Trophoblast cell (in vitro differentiated cells and primary cell): ENCODE results near the gene GPR61.

Source experiments
- DNase-seq, 2 donors: peaks; one replicate each; pipeline ENCODE4 v3.0.0-alpha.2; 2016
- H2AFZ ChIP-seq: 2 replicates; pipeline ENCODE4 v1.6.1; 2013; ENCODE audit warnings: low read length, moderate library complexity, mild to moderate bottlenecking; ENCODE audit not compliant: insufficient read depth, poor library complexity
- H2AK5ac ChIP-seq: 2 replicates; pipeline ENCODE4 v1.6.1; 2013; ENCODE audit warnings: mild to moderate bottlenecking, low read length
- H2BK120ac ChIP-seq: 2 replicates; pipeline ENCODE4 v1.6.1; 2013; ENCODE audit warnings: low read length, mild to moderate bottlenecking, moderate library complexity; ENCODE audit not compliant: insufficient read depth, poor library complexity
- H2BK12ac ChIP-seq: 2 replicates; pipeline ENCODE4 v1.6.1; 2013; ENCODE audit warnings: mild to moderate bottlenecking, low read length, moderate library complexity
- H2BK5ac ChIP-seq: 2 replicates; pipeline ENCODE4 v1.6.1; 2013; ENCODE audit warnings: low read length, low read depth, moderate library complexity, mild to moderate bottlenecking; ENCODE audit not compliant: poor library complexity
- H3K14ac ChIP-seq: 2 replicates; pipeline ENCODE4 v1.6.1; 2013; ENCODE audit warnings: mild to moderate bottlenecking, low read length
- H3K18ac ChIP-seq: 2 replicates; pipeline ENCODE4 v1.6.1; 2013; ENCODE audit warnings: mild to moderate bottlenecking, low read length
- H3K23ac ChIP-seq: 2 replicates; pipeline ENCODE4 v1.6.1; 2013; ENCODE audit warnings: low read length
- H3K27ac ChIP-seq: 2 replicates; pipeline ENCODE4 v1.5.1; 2013; ENCODE audit warnings: low read depth, mild to moderate bottlenecking, inconsistent platforms, low read length, moderate library complexity
- H3K27me3 ChIP-seq: 2 replicates; pipeline ENCODE4 v1.6.1; 2013; ENCODE audit warnings: inconsistent platforms, mild to moderate bottlenecking, low read length, moderate library complexity; ENCODE audit not compliant: insufficient read depth
- H3K36me3 ChIP-seq, 2 experiments: 1 replicate in 1 of 2; 2 replicates in 1 of 2; pipeline ENCODE4 v1.6.1; 2013; ENCODE audit warnings: low read length in 2 of 2, mild to moderate bottlenecking in 2 of 2, moderate library complexity in 1 of 2; ENCODE audit not compliant: insufficient read depth in 2 of 2, control insufficient read depth in 1 of 2
- H3K4ac ChIP-seq: 2 replicates; pipeline ENCODE4 v1.6.1; 2013; ENCODE audit warnings: low read depth, mild to moderate bottlenecking, low read length, moderate library complexity
- H3K4me1 ChIP-seq, 2 experiments: 1 replicate in 1 of 2; 2 replicates in 1 of 2; pipeline ENCODE4 v1.6.1; 2013; ENCODE audit warnings: low read length in 2 of 2, mild to moderate bottlenecking in 2 of 2, moderate library complexity in 1 of 2; ENCODE audit not compliant: insufficient read depth in 2 of 2, control insufficient read depth in 1 of 2
- H3K4me2 ChIP-seq: 2 replicates; pipeline ENCODE4 v1.6.1; 2013; ENCODE audit warnings: inconsistent platforms, mild to moderate bottlenecking, low read length, moderate library complexity
- H3K4me3 ChIP-seq: 2 replicates; pipeline ENCODE4 v1.5.1; 2013; ENCODE audit warnings: mild to moderate bottlenecking, low read depth, low read length, inconsistent platforms
- H3K79me1 ChIP-seq: one replicate; pipeline ENCODE4 v1.6.1; 2013; ENCODE audit warnings: low read length
- H3K79me2 ChIP-seq: 2 replicates; pipeline ENCODE4 v1.6.1; 2013; ENCODE audit warnings: low read length, mild to moderate bottlenecking; ENCODE audit not compliant: control insufficient read depth, insufficient read depth, poor library complexity
- H3K9ac ChIP-seq: 2 replicates; pipeline ENCODE4 v1.6.1; 2013; ENCODE audit warnings: mild to moderate bottlenecking, low read length
- H3K9me3 ChIP-seq: 2 replicates; pipeline ENCODE4 v1.6.1; 2013; ENCODE audit warnings: low read depth, mild to moderate bottlenecking, control low read depth, inconsistent platforms, low read length; ENCODE audit not compliant: insufficient read depth
- H4K12ac ChIP-seq: 2 replicates; pipeline ENCODE4 v1.6.1; 2013; ENCODE audit warnings: low read depth, mild to moderate bottlenecking, low read length, moderate library complexity
- H4K8ac ChIP-seq: 2 replicates; pipeline ENCODE4 v1.6.1; 2013; ENCODE audit warnings: low read depth, mild to moderate bottlenecking, low read length, moderate library complexity
- H4K91ac ChIP-seq: one replicate; pipeline ENCODE4 v1.6.1; 2013; ENCODE audit warnings: low read depth, mild to moderate bottlenecking, low read length, moderate library complexity
- WGBS: extraction: QIAGEN DNeasy Blood & Tissue Kit; methylation state at CpG from one replicate; pipeline ENCODE4 v1.1.7; 2013; ENCODE audit warnings: missing lambda C conversion rate; ENCODE audit not compliant: insufficient read length, insufficient coverage; ENCODE audit errors: extremely low coverage; 5-methylcytosine and 5-hydroxymethylcytosine counted together

GPR61 gene

GRCh38 chr1:109497449-109498160 lies 42.1 kb upstream of the GPR61 start:
- H2BK120ac ChIP-seq, result no peak overlapping the region
- H3K9me3 ChIP-seq, result no peaks in the 10 kb centered on the region
- no peak overlapping the region for H4K8ac ChIP-seq
- H2AK5ac ChIP-seq, result no peak overlapping the region
- H3K4me1 ChIP-seq, result peaks cover 15 to 27% of the 10 kb centered on the region in 2 experiments
- no peak overlapping the region for H3K4me2 ChIP-seq
- H2AFZ ChIP-seq, result no peak overlapping the region
- no peak overlapping the region for H4K91ac ChIP-seq
- no peak overlapping the region for H3K4ac ChIP-seq
- no peak overlapping the region for H3K4me3 ChIP-seq
- H3K9ac ChIP-seq, result no peak overlapping the region
- WGBS, result no CpG with 5 or more reads among the region's 9 CpGs
- DNase-seq, result no peak
- no peak overlapping the region for H3K23ac ChIP-seq
- no peak overlapping the region for H3K14ac ChIP-seq
- peaks cover 4% of the 10 kb centered on the region for H3K79me2 ChIP-seq
- H3K27me3 ChIP-seq, result no peaks in the 10 kb centered on the region
- no peak overlapping the region for H3K27ac ChIP-seq
- H2BK12ac ChIP-seq, result no peak overlapping the region
- H3K79me1 ChIP-seq, result peaks cover 5% of the 10 kb centered on the region
- H2BK5ac ChIP-seq, result no peak overlapping the region
- peaks cover 11 to 17% of the 10 kb centered on the region in 2 experiments for H3K36me3 ChIP-seq
- H3K18ac ChIP-seq, result no peak overlapping the region
- no peak overlapping the region for H4K12ac ChIP-seq

GRCh38 chr1:109498161-109498801 lies 41.4 kb upstream of the GPR61 start:
- Histone ChIP-seq H3K14ac (no peak overlapping the region), H3K4ac (no peak overlapping the region)

GRCh38 chr1:109499081-109499480 lies 40.6 kb upstream of the GPR61 start:
- no peak overlapping the region for H3K23ac ChIP-seq
- peak overlapping the region; percentile 41 for H3K18ac ChIP-seq
- H3K27me3 ChIP-seq, result no peaks in the 10 kb centered on the region
- no peak overlapping the region for H2AK5ac ChIP-seq
- peaks cover 2% of the 10 kb centered on the region for H3K79me2 ChIP-seq
- H3K9me3 ChIP-seq, result no peaks in the 10 kb centered on the region
- no peak overlapping the region for H3K27ac ChIP-seq
- no peak overlapping the region for H4K12ac ChIP-seq
- no peak overlapping the region for H2AFZ ChIP-seq
- no peak for DNase-seq
- H2BK12ac ChIP-seq, result no peak overlapping the region
- no CpG with 5 or more reads among the region's 7 CpGs for WGBS
- H3K4me1 ChIP-seq, result peaks cover 15 to 27% of the 10 kb centered on the region in 2 experiments
- peaks cover 2% of the 10 kb centered on the region for H3K79me1 ChIP-seq
- no peak overlapping the region for H3K4me3 ChIP-seq
- H3K14ac ChIP-seq, result no peak overlapping the region
- peaks cover 11 to 17% of the 10 kb centered on the region in 2 experiments for H3K36me3 ChIP-seq
- no peak overlapping the region for H2BK5ac ChIP-seq
- H4K91ac ChIP-seq, result no peak overlapping the region
- H2BK120ac ChIP-seq, result no peak overlapping the region
- H3K4me2 ChIP-seq, result no peak overlapping the region
- H4K8ac ChIP-seq, result no peak overlapping the region
- H3K4ac ChIP-seq, result no peak overlapping the region
- no peak overlapping the region for H3K9ac ChIP-seq

More at GRCh38 chr1:109498161-109498801, 41.4 kb upstream of the GPR61 start:
- H2BK5ac ChIP-seq, result no peak overlapping the region
- no peak overlapping the region for H2BK12ac ChIP-seq
- H2BK120ac ChIP-seq, result no peak overlapping the region
- no peaks in the 10 kb centered on the region for H3K9me3 ChIP-seq
- no peaks in the 10 kb centered on the region for H3K27me3 ChIP-seq
- no peak overlapping the region for H3K9ac ChIP-seq
- peaks cover 15 to 27% of the 10 kb centered on the region in 2 experiments for H3K4me1 ChIP-seq
- peaks cover 5% of the 10 kb centered on the region for H3K79me1 ChIP-seq
- H4K12ac ChIP-seq, result no peak overlapping the region
- H3K4me2 ChIP-seq, result no peak overlapping the region
- H3K27ac ChIP-seq, result no peak overlapping the region
- H4K91ac ChIP-seq, result no peak overlapping the region
- H2AFZ ChIP-seq, result no peak overlapping the region
- WGBS, result no CpG with 5 or more reads among the region's 12 CpGs
- H3K4me3 ChIP-seq, result no peak overlapping the region
- DNase-seq, result no peak
- no peak overlapping the region for H2AK5ac ChIP-seq
- peaks cover 4% of the 10 kb centered on the region for H3K79me2 ChIP-seq
- no peak overlapping the region for H3K23ac ChIP-seq
- no peak overlapping the region for H4K8ac ChIP-seq
- no peak overlapping the region for H3K18ac ChIP-seq
- peaks cover 11 to 17% of the 10 kb centered on the region in 2 experiments for H3K36me3 ChIP-seq

GRCh38 chr1:109499661-109500536 lies 39.8 kb upstream of the GPR61 start:
- peaks cover 15 to 25% of the 10 kb centered on the region in 2 experiments for H3K4me1 ChIP-seq
- H4K12ac ChIP-seq, result no peak overlapping the region
- peaks cover 2% of the 10 kb centered on the region for H3K79me1 ChIP-seq
- H2BK12ac ChIP-seq, result no peak overlapping the region
- no peak overlapping the region for H4K91ac ChIP-seq
- no peak overlapping the region for H3K27ac ChIP-seq
- H3K36me3 ChIP-seq, result peaks cover 11 to 17% of the 10 kb centered on the region in 2 experiments
- H3K14ac ChIP-seq, result no peak overlapping the region
- H3K18ac ChIP-seq, result no peak overlapping the region
- H3K4ac ChIP-seq, result no peak overlapping the region
- no peak overlapping the region for H2BK5ac ChIP-seq
- DNase-seq, result peak in 1 of 2 donors; percentile 28
- WGBS, result no CpG with 5 or more reads among the region's 4 CpGs
- H3K27me3 ChIP-seq, result no peaks in the 10 kb centered on the region
- no peak overlapping the region for H3K4me3 ChIP-seq
- no peak overlapping the region for H2AK5ac ChIP-seq
- H3K23ac ChIP-seq, result no peak overlapping the region
- H3K9me3 ChIP-seq, result no peaks in the 10 kb centered on the region
- H3K4me2 ChIP-seq, result no peak overlapping the region
- H3K9ac ChIP-seq, result no peak overlapping the region
- no peak overlapping the region for H4K8ac ChIP-seq
- no peak overlapping the region for H2BK120ac ChIP-seq
- no peak overlapping the region for H2AFZ ChIP-seq
- H3K79me2 ChIP-seq, result no peaks in the 10 kb centered on the region
